Kidney (tissue), 14 donors: ENCODE results near the gene C1QTNF8. TPM values are rescaled to one million over a fixed set of nuclear protein-coding genes. Genes with fewer than 3 reads are reported as not detected.

ENCODE experiments used
- DNase-seq, 5 donors: peaks; one replicate each; pipeline ENCODE4 v3.0.0-alpha.2; 2013 to 2020
- FAIRE-seq: peaks from 2 replicates; lab custom pipeline; 2012; peaks lifted over from hg19 to GRCh38; lab: Jason Lieb, UNC
- H3K27ac ChIP-seq, 2 donors: one replicate each; pipeline ENCODE4 v1.7.0; 2013; ENCODE audit warnings: low read depth in 2 of 2, low read length in 2 of 2, inconsistent platforms in 1 of 2
- H3K27me3 ChIP-seq: one replicate; pipeline ENCODE4 v1.7.1; 2013; ENCODE audit warnings: low read length, inconsistent platforms; ENCODE audit not compliant: control insufficient read depth, insufficient read depth
- H3K36me3 ChIP-seq, 3 donors: one replicate each; pipeline versions ENCODE4 v1.7.0 to v1.7.1; 2013; ENCODE audit warnings: low read length in 3 of 3, control low read depth in 1 of 3, inconsistent platforms in 1 of 3; ENCODE audit not compliant: insufficient read depth in 3 of 3, control insufficient read depth in 2 of 3
- H3K4me1 ChIP-seq, 3 donors: one replicate each; pipeline versions ENCODE4 v1.7.0 to v1.7.1; 2013; ENCODE audit warnings: low read length in 3 of 3, inconsistent platforms in 1 of 3, low read depth in 1 of 3; ENCODE audit not compliant: control insufficient read depth in 2 of 3, insufficient read depth in 2 of 3
- H3K4me3 ChIP-seq, 3 donors: one replicate each; pipeline versions ENCODE4 v1.7.0 to v1.8.1; 2013; ENCODE audit warnings: low read length in 3 of 3, control low read depth in 1 of 3, inconsistent platforms in 1 of 3
- H3K9ac ChIP-seq, 3 donors: one replicate each; pipeline versions ENCODE4 v1.7.0 to v1.7.1; 2013; ENCODE audit warnings: low read length in 3 of 3, control low read depth in 1 of 3, inconsistent platforms in 1 of 3
- H3K9me3 ChIP-seq, 3 donors: one replicate each; pipeline versions ENCODE4 v1.7.0 to v1.7.1; 2013; ENCODE audit warnings: low read length in 3 of 3, control low read depth in 1 of 3, inconsistent platforms in 1 of 3; ENCODE audit not compliant: control insufficient read depth in 2 of 3, insufficient read depth in 1 of 3
- CTCF ChIP-seq: IDR thresholded peaks from 3 replicates; pipeline ENCODE4 v1.5.1; 2012; ENCODE audit warnings: mild to moderate bottlenecking, moderate library complexity, borderline replicate concordance; ENCODE audit not compliant: insufficient read depth; ENCODE audit errors: extremely low read depth
- intact Hi-C: fragments of 100-400 bp; cut with DNase I; formaldehyde crosslinking; loops from one replicate; pipeline ENCODE4 v1.11.1; 2022
- polyA plus RNA-seq: library from polyadenylated mRNA; stranded (reverse); fragments of 350-450 nt; fragmentation: Illumina TruSeq; extraction: RNeasy Lipid Tissue Mini Kit (QIAGEN cat#74804); gene quantifications from one replicate; pipeline ENCODE4 v1.2.3, GENCODE V29; 2014; ENCODE audit warnings: low read depth, low replicate concordance; ENCODE audit not compliant: insufficient read depth
- total RNA-seq: library from RNA; stranded (reverse); fragmentation: NEBNext Ultra II Directional; extraction: Animal tissue kit (Norgen Biotek cat#: 25700); gene quantifications from one replicate; pipeline ENCODE4 v1.2.1, GENCODE V29; 2021
- donor health status: control.
- donor health status: control.
- donor health status: control.
- donor health status: control.
- donor health status: control.
- donor health status: DM: yes; HTN: yes; CAD: no.
- donor health status: Normal renal cell carcinoma (clear cell type).

The C1QTNF8 gene
- total and polyA plus RNA-seq, 2 donors from 2014 or later, result not detected

DNA sequence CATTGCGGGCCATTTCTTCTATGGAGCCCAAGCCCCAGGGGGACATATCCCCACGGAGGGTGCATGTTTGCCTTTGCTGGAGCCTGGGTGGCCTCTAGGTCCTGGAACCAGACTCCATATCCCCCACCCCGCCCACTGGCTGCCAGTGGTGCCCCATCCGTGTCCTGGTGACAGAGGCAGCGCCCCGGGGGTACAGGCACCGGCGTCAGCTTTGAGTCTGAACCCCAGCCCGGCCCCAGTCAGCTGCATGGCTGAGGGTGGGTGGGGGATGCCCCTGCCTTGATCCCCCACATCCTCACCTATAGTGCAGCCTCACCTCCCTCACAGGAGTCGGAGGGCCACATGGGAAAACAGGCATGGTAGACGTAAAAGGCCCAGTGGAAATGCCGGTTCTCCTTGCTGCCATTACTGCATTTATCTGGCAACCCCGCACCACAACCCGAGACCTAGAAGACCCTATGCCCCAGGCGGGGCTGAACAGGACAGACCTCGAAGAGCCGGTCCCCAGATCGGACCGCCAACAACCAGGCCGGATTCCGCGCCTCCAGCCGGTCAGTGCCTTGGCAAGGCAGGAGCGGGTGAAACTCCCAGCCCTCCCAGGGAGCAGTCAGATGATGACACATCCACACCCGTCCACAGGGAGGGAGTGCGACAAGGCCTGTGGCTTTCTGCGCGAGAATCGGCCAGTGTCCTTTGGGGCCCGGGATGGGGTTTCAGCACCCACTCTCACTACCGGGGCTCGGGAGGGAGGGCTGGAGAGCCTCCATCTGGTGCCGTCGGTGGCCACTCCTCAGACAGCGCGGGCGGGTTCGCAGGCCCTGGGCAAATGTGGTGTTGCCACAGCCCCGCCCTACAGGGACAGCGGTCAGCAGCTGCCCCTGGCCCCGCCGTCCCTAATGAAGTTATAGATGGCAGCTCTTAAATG, 35.4 kb downstream of the C1QTNF8 start:
- no peak for FAIRE-seq
- H3K27ac ChIP-seq, result no peak overlapping the region

GRCh38 chr16:1059310-1059709, 36.7 kb downstream of the C1QTNF8 start:
- H3K4me3 ChIP-seq, result no peak overlapping the region
- FAIRE-seq (no peak), DNase-seq (no peak)
- H3K9me3 ChIP-seq, result peaks cover 0 to 3% (median 0%) of the 10 kb centered on the region in 3 donors
- H3K27me3 ChIP-seq, result no peaks in the 10 kb centered on the region
- no peaks in the 10 kb centered on the region for H3K4me1 ChIP-seq
- no peak overlapping the region for H3K9ac ChIP-seq
- no peaks in the 10 kb centered on the region for H3K36me3 ChIP-seq
- no peak overlapping the region for H3K27ac ChIP-seq
- no peak for TF ChIP-seq CTCF
- intact Hi-C loops, result no loop called here

More for the DNA sequence above, 35.4 kb downstream of the C1QTNF8 start:
- H3K36me3 ChIP-seq, result no peaks in the 10 kb centered on the region
- no peaks in the 10 kb centered on the region for H3K27me3 ChIP-seq
- DNase-seq, result no peak
- no peak overlapping the region for H3K9ac ChIP-seq
- H3K9me3 ChIP-seq, result peaks cover 0 to 3% (median 0%) of the 10 kb centered on the region in 3 donors
- TF ChIP-seq CTCF, result no peak
- no peaks in the 10 kb centered on the region for H3K4me1 ChIP-seq
- intact Hi-C loops, result no loop called here
- no peak overlapping the region for H3K4me3 ChIP-seq

- FAIRE-seq (no peak), DNase-seq (no peak)
- Histone ChIP-seq H3K27ac (no peak overlapping the region), H3K9ac (no peak overlapping the region), H3K36me3 (no peaks in the 10 kb centered on the region), H3K9me3 (peaks cover 0 to 3% (median 0%) of the 10 kb centered on the region in 3 donors), H3K27me3 (no peaks in the 10 kb centered on the region), H3K4me3 (no peak overlapping the region), H3K4me1 (no peaks in the 10 kb centered on the region)
- intact Hi-C loops, result no loop called here
- TF ChIP-seq CTCF, result no peak
Observed at GRCh38 chr16:1058216-1058615, 37.8 kb downstream of the C1QTNF8 start.
